ENCODE data around the gene SMIM27. TPM values are rescaled to one million over a fixed set of nuclear protein-coding genes. Genes with fewer than 3 reads are reported as not detected.

Gene SMIM27
- total and polyA plus RNA-seq, 2 donors from 2014 or later, result 14.6 to 36.9 TPM

- no peak for DNase-seq
- Histone ChIP-seq H3K36me3 (ENCODE audit: control insufficient read depth in 2 of 3, insufficient read depth in 3 of 3, low read length in 3 of 3) (no peaks in the 10 kb centered on the region), H3K9ac (ENCODE audit: low read length in 3 of 3) (no peak overlapping the region), H3K9me3 (ENCODE audit: control insufficient read depth in 2 of 3, insufficient read depth in 1 of 3, low read length in 3 of 3) (no peaks in the 10 kb centered on the region), H3K4me3 (ENCODE audit: low read length in 3 of 3) (no peak overlapping the region), H3K27ac (ENCODE audit: low read depth in 2 of 2, low read length in 2 of 2) (no peak overlapping the region), H3K4me1 (ENCODE audit: control insufficient read depth in 2 of 3, insufficient read depth in 2 of 3, low read depth in 1 of 3, low read length in 3 of 3) (no peaks in the 10 kb centered on the region), H3K27me3 (ENCODE audit: control insufficient read depth, insufficient read depth, low read length) (no peaks in the 10 kb centered on the region)
- intact Hi-C loops (cut with DNase I), result no loop called here
- no peak for FAIRE-seq
- TF ChIP-seq, protein P1, sequence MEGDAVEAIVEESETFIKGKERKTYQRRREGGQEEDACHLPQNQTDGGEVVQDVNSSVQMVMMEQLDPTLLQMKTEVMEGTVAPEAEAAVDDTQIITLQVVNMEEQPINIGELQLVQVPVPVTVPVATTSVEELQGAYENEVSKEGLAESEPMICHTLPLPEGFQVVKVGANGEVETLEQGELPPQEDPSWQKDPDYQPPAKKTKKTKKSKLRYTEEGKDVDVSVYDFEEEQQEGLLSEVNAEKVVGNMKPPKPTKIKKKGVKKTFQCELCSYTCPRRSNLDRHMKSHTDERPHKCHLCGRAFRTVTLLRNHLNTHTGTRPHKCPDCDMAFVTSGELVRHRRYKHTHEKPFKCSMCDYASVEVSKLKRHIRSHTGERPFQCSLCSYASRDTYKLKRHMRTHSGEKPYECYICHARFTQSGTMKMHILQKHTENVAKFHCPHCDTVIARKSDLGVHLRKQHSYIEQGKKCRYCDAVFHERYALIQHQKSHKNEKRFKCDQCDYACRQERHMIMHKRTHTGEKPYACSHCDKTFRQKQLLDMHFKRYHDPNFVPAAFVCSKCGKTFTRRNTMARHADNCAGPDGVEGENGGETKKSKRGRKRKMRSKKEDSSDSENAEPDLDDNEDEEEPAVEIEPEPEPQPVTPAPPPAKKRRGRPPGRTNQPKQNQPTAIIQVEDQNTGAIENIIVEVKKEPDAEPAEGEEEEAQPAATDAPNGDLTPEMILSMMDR (IDR thresholded peaks at IDR 0.05; ENCODE audit: borderline replicate concordance, extremely low read depth, insufficient read depth), result no peak
These were observed 38.3 kb downstream of the SMIM27 start for GRCh38 chr9:32590476-32590875.

GRCh38 chr9:32590898-32591297 lies 38.8 kb downstream of the SMIM27 start:
- Histone ChIP-seq H3K4me1 (ENCODE audit: control insufficient read depth in 2 of 3, insufficient read depth in 2 of 3, low read depth in 1 of 3, low read length in 3 of 3) (no peaks in the 10 kb centered on the region), H3K4me3 (ENCODE audit: low read length in 3 of 3) (no peak overlapping the region), H3K27ac (ENCODE audit: low read depth in 2 of 2, low read length in 2 of 2) (no peak overlapping the region), H3K27me3 (ENCODE audit: control insufficient read depth, insufficient read depth, low read length) (no peaks in the 10 kb centered on the region), H3K9me3 (ENCODE audit: control insufficient read depth in 2 of 3, insufficient read depth in 1 of 3, low read length in 3 of 3) (no peaks in the 10 kb centered on the region), H3K9ac (ENCODE audit: low read length in 3 of 3) (no peak overlapping the region), H3K36me3 (ENCODE audit: control insufficient read depth in 2 of 3, insufficient read depth in 3 of 3, low read length in 3 of 3) (no peaks in the 10 kb centered on the region)
- intact Hi-C loops (cut with DNase I), result no loop called here
- TF ChIP-seq, protein P1 (IDR thresholded peaks at IDR 0.05; ENCODE audit: borderline replicate concordance, extremely low read depth, insufficient read depth), result no peak
- FAIRE-seq, result no peak
- no peak for DNase-seq

- Histone ChIP-seq H3K36me3 (ENCODE audit: control insufficient read depth in 2 of 3, insufficient read depth in 3 of 3, low read length in 3 of 3) (no peaks in the 10 kb centered on the region), H3K9ac (ENCODE audit: low read length in 3 of 3) (no peak overlapping the region), H3K27me3 (ENCODE audit: control insufficient read depth, insufficient read depth, low read length) (no peaks in the 10 kb centered on the region), H3K9me3 (ENCODE audit: control insufficient read depth in 2 of 3, insufficient read depth in 1 of 3, low read length in 3 of 3) (peaks cover 0 to 2% (median 0%) of the 10 kb centered on the region in 3 donors), H3K27ac (ENCODE audit: low read depth in 2 of 2, low read length in 2 of 2) (no peak overlapping the region), H3K4me1 (ENCODE audit: control insufficient read depth in 2 of 3, insufficient read depth in 2 of 3, low read depth in 1 of 3, low read length in 3 of 3) (no peaks in the 10 kb centered on the region), H3K4me3 (ENCODE audit: low read length in 3 of 3) (no peak overlapping the region)
- no peak for DNase-seq
- TF ChIP-seq, protein P1 (IDR thresholded peaks at IDR 0.05; ENCODE audit: borderline replicate concordance, extremely low read depth, insufficient read depth), result no peak
- no peak for FAIRE-seq
- intact Hi-C loops (cut with DNase I), result no loop called here
These were observed 44.2 kb downstream of the SMIM27 start for GRCh38 chr9:32596096-32596865.
